NOMO-1 (cell line): ENCODE data around the gene TANC2.

ENCODE experiments used
- DNase-seq, 2 experiments: peaks; one replicate each; lab custom pipeline; 2025; ENCODE audit not compliant: unreplicated experiment in 2 of 2; lab: John Stamatoyannopoulos, UW

The TANC2 gene

DNA sequence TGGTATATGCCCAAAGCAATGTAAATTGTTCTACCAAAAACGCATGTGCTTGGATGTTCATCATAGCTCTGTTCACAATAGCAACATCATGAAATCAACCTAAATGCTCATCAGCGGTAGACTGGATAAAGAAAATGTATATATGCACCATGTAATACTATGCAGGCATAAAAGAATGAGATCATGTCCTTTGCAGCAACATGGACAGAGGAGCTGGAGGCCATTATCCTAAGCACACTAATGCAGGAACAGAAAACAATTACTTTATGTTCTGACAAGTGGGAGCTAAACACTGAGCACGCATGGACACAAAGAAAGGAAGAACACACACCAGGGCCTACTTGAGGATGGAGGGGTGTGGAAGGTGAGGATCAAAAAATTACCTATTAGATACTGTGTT, 33.7 kb downstream of the TANC2 start:
- no peak for DNase-seq

DNA sequence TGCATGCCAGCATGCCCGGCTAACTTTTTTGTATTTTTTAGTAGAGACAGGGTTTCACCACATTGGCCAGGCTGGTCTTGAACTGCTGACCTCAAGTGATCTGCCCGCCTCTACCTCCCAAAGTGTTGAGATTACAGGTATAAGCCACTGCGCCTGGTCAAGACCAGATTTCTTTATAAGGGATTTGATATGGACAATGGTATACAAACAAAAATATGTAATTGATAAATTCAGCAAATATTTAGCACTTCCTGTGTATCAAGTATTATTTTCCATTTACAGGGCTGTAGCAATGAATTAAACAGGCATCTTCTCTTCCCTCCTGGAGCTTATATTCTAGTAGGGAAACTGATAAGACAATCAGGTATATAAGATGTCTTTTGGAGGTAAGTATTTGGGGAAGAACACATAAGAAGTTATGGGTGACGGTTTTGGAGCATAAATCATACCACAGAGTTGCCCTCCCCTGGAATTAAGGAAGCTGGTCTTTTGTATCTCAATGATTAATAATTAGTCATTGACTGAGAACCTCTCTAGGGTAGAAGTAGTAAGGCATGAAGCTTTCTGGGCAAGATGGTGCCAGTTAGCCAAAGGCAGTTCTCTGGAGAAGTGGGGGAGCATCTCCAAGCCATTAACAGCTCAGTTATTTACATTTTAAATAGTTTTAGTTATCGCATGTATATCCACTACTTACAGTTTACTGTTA, 35.8 kb downstream of the TANC2 start:
- peak in 1 of 2 experiments; percentile 29 for DNase-seq

DNA sequence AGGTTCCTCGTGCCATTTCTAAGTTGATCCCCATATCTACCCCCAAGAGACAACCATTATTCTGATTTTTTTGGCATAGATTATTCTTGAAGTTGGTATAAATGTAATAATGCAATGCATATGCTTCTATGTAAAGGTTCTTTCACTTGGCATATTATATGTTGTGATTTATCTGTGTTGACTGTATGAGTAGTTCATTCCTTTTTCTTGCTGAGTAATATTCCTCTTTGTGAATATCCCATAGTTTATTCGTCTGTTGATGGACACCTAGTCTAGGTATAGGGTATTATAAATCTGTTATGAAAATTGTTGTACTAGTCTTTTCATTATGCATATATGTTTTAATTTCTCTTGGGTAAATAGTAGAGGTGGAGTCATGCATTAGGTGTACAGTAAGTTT, 36.6 kb downstream of the TANC2 start:
- no peak for DNase-seq

DNA sequence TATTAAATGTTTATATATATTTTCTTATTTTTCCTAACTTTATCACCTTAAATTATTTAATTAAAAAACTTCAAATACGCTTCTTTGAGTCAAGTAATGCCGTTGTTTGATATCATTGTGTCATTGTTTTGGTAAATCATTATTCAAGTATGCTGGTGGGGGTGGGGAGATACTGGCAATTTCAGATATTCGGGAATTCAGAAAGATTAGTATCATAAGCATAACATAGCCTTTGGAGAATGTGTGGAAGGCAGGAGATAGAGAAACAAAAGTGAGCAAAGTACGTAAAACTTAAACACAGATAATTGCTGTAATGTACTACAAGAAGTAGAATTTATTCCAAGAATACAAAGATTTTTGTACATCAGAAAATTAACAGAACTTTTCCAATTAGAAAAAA, 49.8 kb downstream of the TANC2 start:
- no peak for DNase-seq
